Inferior parietal cortex (tissue), 1 donor: ENCODE data around the gene SMIM22.

Experiments
- DNase-seq: peaks from one replicate; pipeline ENCODE4 v3.0.0-alpha.2; 2016; ENCODE audit errors: extremely low spot score

SMIM22 gene

DNA sequence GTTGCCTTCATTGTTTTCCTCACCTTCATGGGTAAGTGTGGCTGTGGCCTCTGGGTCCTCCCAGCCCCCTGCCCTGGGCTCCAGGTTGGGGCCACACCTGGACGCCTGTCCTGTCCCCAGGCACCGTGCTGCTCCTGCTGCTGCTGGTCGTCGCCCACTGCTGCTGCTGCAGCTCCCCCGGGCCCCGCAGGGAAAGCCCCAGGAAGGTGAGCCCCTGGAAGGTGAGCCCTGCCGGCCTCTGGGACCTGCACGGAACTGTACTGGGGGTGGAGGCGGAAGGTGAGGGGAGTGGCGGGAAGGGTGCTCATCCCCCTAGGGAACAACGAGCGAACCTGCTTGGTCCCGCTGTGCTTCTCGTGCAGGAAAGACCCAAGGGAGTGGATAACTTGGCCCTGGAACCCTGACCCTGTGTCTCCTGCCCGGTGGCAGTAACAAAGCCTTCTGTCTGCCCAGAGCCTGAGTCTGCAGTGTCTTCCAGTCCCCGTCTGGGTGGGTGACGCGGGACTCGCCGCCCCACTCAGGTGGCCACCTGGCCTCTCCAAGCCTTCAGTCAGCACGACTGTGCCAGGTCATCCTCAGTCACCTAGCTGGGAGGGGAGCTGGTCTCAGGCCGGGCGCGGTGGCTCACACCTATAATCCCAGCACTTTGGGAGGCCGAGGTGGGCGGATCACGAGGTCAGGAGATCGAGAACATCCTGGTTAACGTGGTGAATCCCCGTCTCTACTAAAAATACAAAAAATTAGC, 831 bp downstream of the SMIM22 start:
- DNase-seq: no peak

DNA sequence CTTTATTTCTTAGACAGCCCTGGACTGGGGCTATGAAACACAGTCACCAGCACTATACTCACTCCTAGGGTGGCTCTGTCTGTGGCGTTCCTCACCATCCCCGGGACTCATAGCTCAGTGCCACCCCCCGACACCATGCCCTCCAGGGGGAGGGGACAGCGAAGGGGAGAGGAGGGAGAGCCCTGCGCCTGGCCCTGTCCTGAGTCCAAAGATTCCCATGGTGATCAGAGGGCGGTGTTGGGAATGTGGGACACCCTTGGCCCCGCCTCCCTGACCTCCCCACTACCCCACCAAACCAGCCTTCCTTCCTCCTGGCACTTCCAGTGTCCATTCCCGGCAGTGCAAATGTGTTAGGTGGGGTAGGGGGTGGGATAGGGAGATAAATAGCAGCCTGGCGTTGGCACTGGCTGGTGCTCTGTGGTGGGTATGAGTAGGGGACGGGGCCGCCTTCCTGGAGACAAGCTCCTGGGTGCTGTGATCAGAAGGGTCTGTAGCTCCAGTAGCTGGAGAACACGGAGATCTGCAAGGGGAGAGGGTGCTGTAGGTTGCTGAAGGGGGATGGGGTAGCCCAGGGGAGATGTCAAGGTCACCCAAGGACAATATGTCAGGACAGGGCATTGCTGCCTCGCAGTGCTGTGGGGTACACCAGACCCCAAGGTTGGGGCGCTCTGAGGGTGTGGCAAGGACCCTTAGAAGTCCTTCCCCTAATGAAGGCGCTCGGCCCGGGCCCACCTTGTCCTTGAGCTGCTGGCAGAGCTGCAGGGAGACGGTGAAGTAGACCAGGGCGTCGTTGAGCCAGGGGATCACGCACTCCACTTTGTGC, 2.0 kb downstream of the SMIM22 start:
- no peak for DNase-seq

DNA sequence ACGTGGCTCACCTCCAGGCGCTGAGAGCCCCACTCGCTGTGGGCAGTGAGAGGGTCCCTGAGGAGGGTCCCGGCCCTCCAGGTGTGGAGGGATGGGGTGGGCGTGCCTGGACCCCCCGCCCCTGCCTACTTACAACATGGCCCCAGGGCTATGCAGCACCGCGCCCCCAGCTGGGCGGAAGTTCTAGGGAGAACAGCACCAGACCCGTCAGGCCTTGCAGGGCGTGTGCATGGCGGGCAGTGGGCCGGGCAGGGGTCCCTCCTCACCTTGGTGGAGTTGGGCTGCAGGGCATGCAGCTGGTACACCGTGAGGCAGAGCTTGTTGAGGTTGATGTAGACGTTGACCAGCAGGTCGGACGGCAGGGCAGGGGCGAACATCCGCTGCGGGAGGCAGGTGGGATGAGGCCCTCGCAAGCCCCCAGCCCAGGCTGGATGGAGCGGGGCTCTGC, 2.7 kb downstream of the SMIM22 start:
- DNase-seq: no peak

DNA sequence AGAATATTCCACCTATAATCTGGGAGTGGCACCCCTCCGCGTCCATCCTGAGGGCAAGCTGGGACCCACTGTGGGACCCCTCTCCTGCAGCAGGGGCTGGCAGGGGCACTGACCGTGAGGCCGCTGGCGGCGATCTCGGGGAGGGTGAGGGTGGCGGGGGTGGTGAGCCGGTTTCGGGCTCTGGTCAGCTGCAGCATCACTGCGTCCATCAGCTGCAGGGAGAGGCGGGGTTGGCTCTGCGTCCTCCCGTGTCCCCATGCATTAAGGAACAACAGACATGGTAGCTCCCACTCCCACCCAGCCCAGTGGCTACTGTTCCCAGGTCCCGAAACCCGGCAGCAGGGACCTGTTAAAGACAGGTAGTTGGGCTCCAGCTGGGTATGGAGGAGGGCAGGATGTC, 3.3 kb downstream of the SMIM22 start:
- DNase-seq: no peak

DNA sequence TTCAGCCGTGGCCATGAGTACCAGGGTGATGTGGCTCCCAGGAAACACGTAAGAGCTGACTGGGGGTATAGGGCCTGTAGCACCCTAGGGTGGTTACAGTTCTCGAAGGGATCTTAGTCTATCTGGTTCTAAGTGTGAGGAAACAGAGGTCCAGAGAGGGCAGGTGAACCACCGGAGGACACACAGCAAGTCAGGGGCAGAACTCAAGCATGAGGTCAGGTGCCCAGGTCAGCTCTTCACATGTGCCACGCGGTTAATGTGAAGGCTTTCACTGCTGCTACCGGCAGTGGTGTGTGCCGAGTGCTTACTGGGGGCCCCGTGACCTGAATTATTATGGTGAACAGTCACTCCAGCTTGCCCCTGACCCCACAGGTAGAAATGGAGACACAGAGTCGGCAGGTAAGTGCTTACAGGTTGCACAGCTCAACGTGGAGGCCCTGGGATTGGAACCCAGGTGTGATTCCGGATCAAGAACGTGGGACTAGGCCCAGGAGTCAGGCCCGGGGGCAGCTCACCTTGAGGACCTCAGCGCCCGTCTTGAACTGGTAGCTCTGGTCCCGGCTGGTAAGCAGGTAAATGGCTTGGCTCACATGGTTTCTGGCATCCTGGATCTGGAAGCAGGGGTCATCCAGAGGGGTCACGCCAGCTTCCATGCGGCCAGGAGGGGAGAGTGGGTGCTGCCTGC, 4.1 kb downstream of the SMIM22 start:
- no peak for DNase-seq

DNA sequence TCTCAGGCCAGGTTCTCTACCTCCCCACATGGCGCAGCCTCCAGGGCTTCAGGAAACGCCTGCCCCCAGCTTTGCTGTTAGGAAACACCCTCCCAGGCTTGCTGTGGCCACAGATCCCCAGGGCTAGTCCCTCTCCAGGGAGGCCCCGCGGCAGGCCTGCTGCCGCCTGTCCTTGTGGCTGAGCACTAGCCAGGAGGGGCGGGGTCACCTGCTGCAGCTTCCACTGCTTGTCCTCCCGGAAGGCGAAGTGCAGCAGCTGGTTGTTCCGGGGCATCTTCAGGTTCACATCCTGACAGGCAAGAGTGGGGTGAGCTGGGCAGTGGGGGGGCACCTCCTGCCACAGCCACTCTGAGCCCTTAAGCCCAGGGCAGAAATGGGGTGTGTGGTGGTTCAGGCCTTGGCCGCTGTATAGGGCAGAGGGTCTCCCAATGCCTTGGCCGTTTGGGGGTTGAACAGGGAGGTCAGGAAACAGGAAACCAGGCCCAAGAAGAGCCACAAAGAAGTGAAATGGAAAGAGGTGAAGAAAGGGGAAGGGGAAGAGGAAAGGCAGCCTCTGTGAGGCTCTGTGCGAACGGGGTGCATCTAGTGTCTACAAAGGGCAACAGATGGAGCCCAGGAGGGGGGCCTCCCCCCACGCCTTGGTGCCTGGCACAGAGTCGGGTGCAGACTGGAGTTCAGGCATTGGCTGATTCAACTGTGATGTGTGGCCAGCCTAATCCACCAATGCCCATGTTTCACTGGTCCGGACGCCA, 5.3 kb downstream of the SMIM22 start:
- peak; percentile 74 for DNase-seq

DNA sequence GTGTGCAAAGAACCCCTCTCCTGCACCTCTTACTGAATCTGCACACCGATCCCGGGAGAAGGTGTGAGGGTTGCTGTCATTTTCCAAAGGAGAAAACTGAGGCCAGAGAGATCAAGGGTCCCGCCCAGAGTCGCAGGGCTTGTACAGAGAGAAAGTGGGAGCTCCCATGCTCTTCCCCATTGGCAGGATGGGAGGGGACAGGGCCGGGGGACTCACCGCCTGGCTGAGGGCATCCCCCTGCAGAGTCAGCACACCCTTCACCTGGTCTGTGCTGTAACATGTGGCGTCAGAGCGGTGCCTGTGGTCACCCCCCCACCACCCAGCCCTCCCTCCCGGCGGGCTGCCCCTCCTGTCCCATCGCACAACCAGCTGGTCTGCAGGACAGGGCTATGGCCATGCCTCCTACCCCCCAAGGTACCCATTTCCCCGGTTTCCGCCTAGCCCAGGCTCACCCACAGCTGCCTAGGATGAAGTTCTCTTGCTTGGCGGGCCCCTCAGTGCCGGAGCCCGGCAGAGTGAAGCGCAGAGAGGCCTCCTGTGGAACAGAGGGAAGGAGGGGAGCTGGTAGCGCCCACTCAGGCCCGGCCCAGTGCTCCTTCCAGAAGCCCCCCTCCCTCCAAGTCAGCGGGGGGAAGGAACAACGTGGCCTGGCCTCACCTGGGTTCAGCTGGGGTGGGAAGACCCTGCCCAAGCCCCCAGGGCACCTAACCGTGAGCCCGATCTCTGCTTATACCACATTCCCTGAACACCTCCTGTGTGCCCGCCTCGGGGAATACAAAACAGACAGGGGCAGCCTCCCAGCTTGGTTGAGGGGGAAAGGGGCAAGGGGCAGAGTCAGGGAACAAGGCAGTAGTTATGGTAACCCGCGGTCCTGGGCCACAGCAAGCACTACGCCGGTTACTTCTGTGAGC, 6.1 kb downstream of the SMIM22 start:
- DNase-seq: no peak

DNA sequence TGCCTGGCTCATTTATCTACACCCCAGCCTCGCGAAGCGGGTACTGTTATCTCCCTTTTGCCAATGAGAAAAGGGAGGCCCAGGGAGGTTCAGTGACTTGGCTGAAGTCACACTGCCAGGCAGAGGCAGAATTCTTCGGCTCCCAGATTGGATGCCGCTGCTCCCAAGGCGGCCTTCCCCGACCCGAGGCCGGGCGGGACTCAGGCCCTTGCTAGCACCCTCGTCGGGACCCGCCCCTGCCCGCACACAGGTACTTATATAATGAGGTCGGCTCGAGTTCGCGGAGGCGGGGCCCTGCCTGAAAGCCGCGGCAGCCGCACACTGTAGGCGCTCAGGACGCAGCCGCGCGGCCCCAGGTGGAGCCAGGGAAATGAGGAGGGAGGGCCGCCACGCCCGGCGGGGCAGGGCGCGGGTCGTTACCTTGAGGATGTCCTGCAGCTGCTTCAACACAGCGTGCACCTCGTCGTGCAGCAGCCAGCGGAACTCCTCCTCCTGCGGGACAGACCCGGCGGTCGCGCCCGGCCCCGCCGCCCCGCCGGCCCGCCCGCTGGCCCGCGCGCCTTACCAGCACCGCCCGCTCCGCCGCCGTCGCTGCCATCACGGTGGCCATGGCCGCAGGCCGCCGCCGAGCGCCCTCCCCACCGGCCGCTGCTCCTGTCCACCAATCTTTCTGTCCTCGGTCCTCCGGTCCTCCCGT, 6.9 kb downstream of the SMIM22 start, which contains the start of gene ROGDI:
ROGDI (minus strand) TSS at position 672 of the 697 bp plus-strand sequence; CDS start at position 610, 62 bp downstream.
- DNase-seq: peak; percentile 53

DNA sequence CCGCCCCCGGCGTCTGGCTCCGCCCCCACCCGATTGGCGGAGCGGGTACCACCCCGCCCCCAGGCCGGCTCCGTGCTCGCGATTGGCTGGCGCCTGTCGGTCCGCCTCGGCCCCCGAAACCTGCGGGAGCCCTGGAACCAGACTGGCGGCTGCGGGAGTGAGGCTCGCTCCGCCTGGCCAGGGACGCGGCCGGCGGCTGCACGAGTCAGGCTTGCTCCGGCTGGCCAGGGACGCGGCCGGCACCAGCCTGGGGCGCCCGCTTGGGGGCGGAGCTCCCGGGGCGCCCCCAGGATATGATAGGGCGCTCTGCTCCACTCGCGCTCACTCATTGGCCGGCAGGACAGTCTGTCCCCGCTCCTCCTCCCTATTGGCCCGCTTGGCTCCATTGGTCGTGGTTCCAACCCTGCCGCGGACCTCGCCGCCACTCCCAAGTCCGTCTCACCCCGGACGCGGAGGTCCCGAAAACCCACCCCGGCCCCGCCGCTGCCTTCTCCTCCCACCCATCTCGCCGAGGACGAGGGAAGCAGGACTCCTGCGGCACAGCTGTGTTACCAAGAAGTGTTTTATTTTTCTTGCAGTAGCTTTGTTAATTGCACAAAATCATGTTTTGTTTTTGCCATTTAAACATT, 7.6 kb downstream of the SMIM22 start:
- DNase-seq: peak; percentile 95

DNA sequence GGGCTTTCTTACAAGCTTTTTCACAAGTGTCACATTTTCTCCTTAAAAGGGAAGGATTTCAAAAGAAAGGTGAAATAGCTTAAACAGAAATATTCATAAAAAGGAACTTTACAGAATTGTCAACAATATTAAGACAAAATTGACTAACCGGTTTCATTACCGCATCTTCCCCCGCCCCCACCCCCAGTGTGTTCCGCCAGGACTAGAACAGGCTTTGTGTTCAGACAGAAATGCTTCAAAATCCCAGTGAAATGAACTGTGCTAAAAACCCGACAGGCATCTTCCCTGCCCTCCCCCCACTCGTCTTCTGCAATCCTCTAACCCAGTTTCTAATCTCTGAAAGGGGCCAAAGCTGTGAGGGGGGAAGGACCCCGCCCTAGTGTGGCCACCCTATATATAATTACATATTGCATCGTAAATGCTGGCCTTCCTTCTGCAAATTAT, 8.3 kb downstream of the SMIM22 start:
- DNase-seq: no peak

DNA sequence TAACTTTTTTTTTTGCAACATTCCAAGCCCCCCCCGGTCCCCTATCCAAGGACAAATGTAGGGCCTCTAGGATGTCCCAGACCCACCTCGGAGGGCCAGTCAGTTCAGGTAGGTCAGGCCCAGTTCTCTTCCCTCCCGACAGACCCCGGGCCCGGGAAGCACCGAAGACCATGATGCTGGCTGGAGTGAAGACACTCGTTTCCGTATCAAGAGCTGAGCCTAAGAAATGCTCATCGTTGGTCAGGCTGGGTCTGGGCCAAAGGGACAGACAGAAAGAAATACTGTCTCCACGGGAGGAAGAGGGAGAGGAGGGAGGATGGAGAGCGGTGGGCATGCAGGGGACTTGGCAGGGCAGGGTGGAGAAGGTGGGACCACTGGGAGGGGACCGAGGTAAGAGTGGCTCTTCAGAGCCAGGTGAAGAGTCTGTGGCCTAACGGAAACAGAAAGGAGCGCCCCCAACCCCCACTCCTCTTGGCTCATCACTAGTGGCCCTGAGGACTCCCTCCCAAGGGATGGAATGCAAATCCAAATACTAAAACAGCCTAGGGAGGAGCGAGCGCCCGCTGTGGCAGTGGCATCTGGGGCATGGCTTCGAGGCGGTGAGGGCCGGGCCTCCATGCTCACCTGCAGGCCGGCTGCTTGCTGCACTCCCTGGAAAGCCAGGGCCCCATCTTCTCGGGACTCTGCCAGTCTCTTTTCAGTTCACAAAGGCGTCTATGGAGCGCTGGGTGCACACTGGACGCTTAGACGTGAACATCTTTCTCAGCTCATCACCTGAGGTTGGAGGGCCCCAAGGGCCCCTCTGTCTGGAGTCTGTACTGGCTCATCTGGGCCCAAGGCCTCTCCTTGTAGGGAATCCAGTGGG, 9.0 kb downstream of the SMIM22 start:
- no peak for DNase-seq

DNA sequence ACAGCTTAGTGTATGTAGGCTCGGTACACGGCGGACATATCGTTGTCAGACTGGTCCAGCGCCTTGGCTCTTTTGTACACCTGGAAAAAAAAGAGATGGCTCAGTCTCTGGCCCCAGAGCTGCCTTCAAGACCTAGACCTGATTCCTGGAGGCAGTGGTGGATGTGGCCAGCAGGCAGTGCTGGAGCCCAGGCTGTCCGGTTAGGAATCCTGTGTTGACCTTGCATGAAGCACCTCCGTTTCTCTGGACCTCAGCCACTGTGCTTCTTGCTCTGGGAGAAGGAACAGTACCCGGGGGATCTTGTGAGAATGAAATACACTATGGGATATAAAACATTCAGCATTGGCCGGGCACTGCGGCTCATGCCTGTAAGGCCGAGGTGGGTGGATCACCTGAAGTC, 10.1 kb downstream of the SMIM22 start:
- no peak for DNase-seq

DNA sequence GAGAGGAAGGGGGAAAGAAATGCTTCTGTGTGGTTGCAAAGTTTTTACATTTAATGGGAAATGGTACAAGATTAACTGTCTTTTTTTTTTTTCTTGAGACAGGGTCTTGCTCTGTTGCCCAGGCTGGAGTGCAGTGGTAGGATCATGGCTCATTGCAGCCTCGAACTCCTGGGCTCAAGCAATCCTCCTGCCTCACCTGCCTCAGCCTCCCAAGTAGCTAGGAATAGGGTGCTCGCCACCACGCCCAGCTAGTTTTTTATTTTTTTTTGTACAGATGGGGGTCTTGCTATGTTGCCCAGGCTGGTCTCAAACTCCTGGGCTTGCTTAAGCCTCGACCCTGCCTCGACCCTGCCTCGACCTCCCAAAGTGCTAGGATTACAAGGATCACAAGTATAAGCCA, 11.1 kb downstream of the SMIM22 start:
- DNase-seq: no peak

DNA sequence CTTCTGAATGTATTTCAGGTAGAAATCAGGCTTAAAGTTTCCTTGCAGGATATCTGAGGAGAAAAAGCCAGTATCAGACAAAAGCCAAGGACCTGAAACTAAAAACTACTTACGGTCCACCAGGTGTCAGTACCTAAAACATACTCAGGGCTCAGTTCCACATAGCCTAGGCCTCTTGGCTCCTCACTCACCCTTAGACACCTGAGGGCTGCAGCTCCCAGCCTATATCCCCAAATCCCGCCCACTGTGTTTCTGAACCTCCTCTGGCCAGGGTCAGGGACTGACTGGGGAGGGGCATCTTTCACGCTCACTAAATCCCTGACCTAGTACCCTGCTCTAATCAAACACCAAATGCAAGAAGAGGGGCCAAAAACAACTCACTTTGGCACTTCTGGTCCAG, 16.1 kb downstream of the SMIM22 start:
- DNase-seq: no peak

DNA sequence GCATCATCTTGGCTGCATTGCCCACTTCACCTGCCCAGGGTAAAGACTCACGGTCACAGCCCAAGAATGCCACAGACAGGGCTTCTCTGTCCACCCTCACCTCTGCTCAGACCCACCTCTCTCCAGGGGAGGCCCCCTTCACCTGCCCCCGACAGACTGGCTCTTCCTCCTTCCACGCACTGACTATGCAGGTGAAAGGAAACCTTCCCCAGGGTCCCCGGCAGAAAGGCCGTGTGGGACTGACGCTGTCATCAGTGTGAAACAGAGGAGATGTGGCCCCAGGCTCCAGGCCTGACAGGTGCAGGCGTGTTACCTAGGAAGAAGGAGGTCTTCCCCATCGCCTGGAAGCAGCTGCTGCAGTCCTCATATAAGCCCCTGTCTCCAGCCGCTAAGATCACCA, 16.6 kb downstream of the SMIM22 start:
- no peak for DNase-seq

DNA sequence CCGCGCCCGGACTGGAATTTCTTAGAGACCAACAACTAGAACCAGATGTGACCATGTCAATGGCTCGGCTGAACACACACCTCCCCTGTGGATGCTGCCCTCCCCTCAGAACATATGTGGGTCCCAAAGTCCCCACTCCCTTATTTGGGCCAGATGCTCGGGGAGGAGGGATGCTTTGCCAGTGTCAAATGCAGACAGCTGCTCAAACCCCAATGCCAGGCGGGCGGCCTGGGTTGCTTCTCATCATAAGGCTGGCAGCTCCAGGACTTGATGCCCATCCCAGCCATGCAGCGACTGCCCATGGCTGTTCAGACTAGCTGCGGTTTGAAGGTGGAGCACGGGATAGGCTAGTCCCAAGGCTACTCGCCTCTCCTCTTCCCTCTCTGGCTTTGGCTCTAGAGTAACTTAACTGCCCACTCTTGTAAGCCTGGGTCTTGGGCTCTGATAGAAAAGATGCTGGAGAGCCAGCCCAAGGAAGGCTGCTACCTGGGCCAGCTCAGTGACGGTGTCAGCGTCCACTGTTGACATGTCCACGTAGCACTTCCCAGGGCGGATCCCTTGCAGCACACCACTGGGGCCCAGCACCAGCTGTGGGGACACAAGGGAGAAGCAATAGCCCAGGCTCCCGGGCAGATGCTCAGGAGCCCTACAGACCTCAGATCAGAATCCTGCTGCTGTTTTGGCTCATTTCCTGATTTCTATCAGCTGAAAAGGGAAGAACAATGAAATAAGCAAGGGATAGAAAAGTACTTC, 18.3 kb downstream of the SMIM22 start:
- DNase-seq: no peak

DNA sequence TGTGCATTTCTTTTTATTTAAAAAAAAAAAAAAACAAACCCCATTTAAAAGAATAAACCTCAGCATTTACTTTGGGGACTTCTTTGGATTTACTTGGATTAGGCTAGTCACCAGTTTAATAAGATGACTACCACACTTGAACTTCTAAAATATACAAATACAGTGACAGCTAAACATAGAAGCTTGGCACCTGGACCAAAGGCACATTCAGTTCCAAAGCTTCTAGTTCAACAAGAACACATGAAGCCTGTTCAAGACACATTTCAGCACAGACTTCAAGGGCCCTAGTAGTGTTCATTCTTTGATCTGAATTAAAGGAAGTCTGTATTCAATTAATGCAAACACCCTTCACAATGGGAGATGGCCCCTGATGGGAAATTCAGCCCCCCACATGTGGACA, 18.9 kb downstream of the SMIM22 start:
- no peak for DNase-seq
